ENCODE results near the gene SLC25A25.
"Not testable (repeated sequence)": the region's sequence is repeated elsewhere in the genome, so short reads cannot be mapped to it uniquely, and the experiment has no call there.

The SLC25A25 gene

GRCh38 chr9:128103589-128103962 lies 35.5 kb downstream of the SLC25A25 start:
- Histone ChIP-seq H3K36me3 (ENCODE audit: insufficient read depth, low read length) (peaks cover 31% of the 10 kb centered on the region), H3K4me1 (ENCODE audit: insufficient read depth, low read length) (peaks cover 27% of the 10 kb centered on the region), H3K9me3 (ENCODE audit: control insufficient read depth, insufficient read depth, low read length) (no peaks in the 10 kb centered on the region), H3K9ac (ENCODE audit: low read depth, low read length) (no peak overlapping the region)

GRCh38 chr9:128104171-128104618 lies 36.2 kb downstream of the SLC25A25 start:
- Histone ChIP-seq H3K9ac (ENCODE audit: low read depth, low read length) (no peak overlapping the region), H3K36me3 (ENCODE audit: insufficient read depth, low read length) (peaks cover 31% of the 10 kb centered on the region), H3K4me1 (ENCODE audit: insufficient read depth, low read length) (peaks cover 24% of the 10 kb centered on the region), H3K9me3 (ENCODE audit: control insufficient read depth, insufficient read depth, low read length) (no peaks in the 10 kb centered on the region)

- no peaks in the 10 kb centered on the region for H3K9me3 ChIP-seq (ENCODE audit: control insufficient read depth, insufficient read depth, low read length)
- no peak overlapping the region for H3K9ac ChIP-seq (ENCODE audit: low read depth, low read length)
- H3K36me3 ChIP-seq (ENCODE audit: insufficient read depth, low read length) = peaks cover 31% of the 10 kb centered on the region
- peaks cover 11% of the 10 kb centered on the region for H3K4me1 ChIP-seq (ENCODE audit: insufficient read depth, low read length)
These were observed 37.6 kb downstream of the SLC25A25 start for GRCh38 chr9:128105538-128106175.

GRCh38 chr9:128106181-128106939 lies 38.3 kb downstream of the SLC25A25 start:
- Histone ChIP-seq H3K4me1 (ENCODE audit: insufficient read depth, low read length) (peaks cover 4% of the 10 kb centered on the region; the same call in 1 of the 2 replicates), H3K36me3 (ENCODE audit: insufficient read depth, low read length) (peaks cover 28% of the 10 kb centered on the region), H3K9ac (ENCODE audit: low read depth, low read length) (no peak overlapping the region), H3K9me3 (ENCODE audit: control insufficient read depth, insufficient read depth, low read length) (no peaks in the 10 kb centered on the region)

- H3K9ac ChIP-seq (ENCODE audit: low read depth, low read length) = no peak overlapping the region
- H3K36me3 ChIP-seq (ENCODE audit: insufficient read depth, low read length) = peaks cover 28% of the 10 kb centered on the region
- peaks cover under 1% of the 10 kb centered on the region; the same call in 1 of the 2 replicates for H3K4me1 ChIP-seq (ENCODE audit: insufficient read depth, low read length)
- H3K9me3 ChIP-seq (ENCODE audit: control insufficient read depth, insufficient read depth, low read length) = no peaks in the 10 kb centered on the region
These were observed 39.0 kb downstream of the SLC25A25 start for GRCh38 chr9:128106940-128107467.

- Histone ChIP-seq H3K9ac (ENCODE audit: low read depth, low read length) (no peak overlapping the region), H3K4me1 (ENCODE audit: insufficient read depth, low read length) (no peaks in the 10 kb centered on the region; the same call in 1 of the 2 replicates), H3K36me3 (ENCODE audit: insufficient read depth, low read length) (peaks cover 26% of the 10 kb centered on the region), H3K9me3 (ENCODE audit: control insufficient read depth, insufficient read depth, low read length) (no peaks in the 10 kb centered on the region)
These were observed 39.6 kb downstream of the SLC25A25 start for GRCh38 chr9:128107468-128108268.

- Histone ChIP-seq H3K9ac (ENCODE audit: low read depth, low read length) (no peak overlapping the region), H3K9me3 (ENCODE audit: control insufficient read depth, insufficient read depth, low read length) (no peaks in the 10 kb centered on the region), H3K36me3 (ENCODE audit: insufficient read depth, low read length) (peaks cover 23% of the 10 kb centered on the region), H3K4me1 (ENCODE audit: insufficient read depth, low read length) (no peaks in the 10 kb centered on the region; the same call in 1 of the 2 replicates)
These were observed 40.4 kb downstream of the SLC25A25 start for GRCh38 chr9:128108269-128109049.

GRCh38 chr9:128109050-128109709 lies 41.1 kb downstream of the SLC25A25 start:
- H3K9me3 ChIP-seq (ENCODE audit: control insufficient read depth, insufficient read depth, low read length) = no peaks in the 10 kb centered on the region
- no peak overlapping the region for H3K9ac ChIP-seq (ENCODE audit: low read depth, low read length)
- H3K36me3 ChIP-seq (ENCODE audit: insufficient read depth, low read length) = peaks cover 18% of the 10 kb centered on the region
- no peaks in the 10 kb centered on the region; the same call in 1 of the 2 replicates for H3K4me1 ChIP-seq (ENCODE audit: insufficient read depth, low read length)

- H3K9ac ChIP-seq (ENCODE audit: low read depth, low read length); H3K9me3 ChIP-seq (ENCODE audit: control insufficient read depth, insufficient read depth, low read length); H3K4me1 ChIP-seq (ENCODE audit: insufficient read depth, low read length): not testable (repeated sequence)
- H3K36me3 ChIP-seq (ENCODE audit: insufficient read depth, low read length) = peaks cover 10% of the 10 kb centered on the region; the same call in 1 of the 2 replicates
These were observed 43.7 kb downstream of the SLC25A25 start for GRCh38 chr9:128111726-128112125.

- Histone ChIP-seq H3K4me1 (ENCODE audit: insufficient read depth, low read length) (peaks cover 6% of the 10 kb centered on the region; the same call in 1 of the 2 replicates), H3K9ac (ENCODE audit: low read depth, low read length) (no peak overlapping the region), H3K36me3 (ENCODE audit: insufficient read depth, low read length) (no peaks in the 10 kb centered on the region), H3K9me3 (ENCODE audit: control insufficient read depth, insufficient read depth, low read length) (no peaks in the 10 kb centered on the region)
These were observed 45.7 kb downstream of the SLC25A25 start for GRCh38 chr9:128113526-128114325.

- Histone ChIP-seq H3K9ac (ENCODE audit: low read depth, low read length) (no peak overlapping the region), H3K4me1 (ENCODE audit: insufficient read depth, low read length) (peaks cover 6% of the 10 kb centered on the region; the same call in 1 of the 2 replicates)
These were observed 46.5 kb downstream of the SLC25A25 start for GRCh38 chr9:128114326-128115186.

More at GRCh38 chr9:128114326-128115186, 46.5 kb downstream of the SLC25A25 start:
- H3K36me3 ChIP-seq (ENCODE audit: insufficient read depth, low read length) = no peaks in the 10 kb centered on the region
- H3K9me3 ChIP-seq (ENCODE audit: control insufficient read depth, insufficient read depth, low read length) = no peaks in the 10 kb centered on the region
